ENCODE results near the gene LEMD3. TPM values are rescaled to one million over a fixed set of nuclear protein-coding genes. Genes with fewer than 3 reads are reported as not detected.
A peak's percentile ranks its signal among the peaks of the same experiment; 100 is the strongest.

The LEMD3 gene
- total and polyA plus RNA-seq, 4 donors, result 29.0 to 53.4 (median 34.5) TPM

GRCh38 chr12:65184858-65185229 lies 15.5 kb downstream of the LEMD3 start:
- H3K27me3 ChIP-seq (ENCODE audit: control insufficient read depth, insufficient read depth, low read length), result no peaks in the 10 kb centered on the region
- DNase-seq (ENCODE audit: low read depth in 4 of 6, low spot score in 6 of 6), result no peak
- no peaks in the 10 kb centered on the region for H3K36me3 ChIP-seq (ENCODE audit: control insufficient read depth, insufficient read depth, low read length)
- H3K9me3 ChIP-seq (ENCODE audit: control insufficient read depth, insufficient read depth, low read length), result no peaks in the 10 kb centered on the region
- no peaks in the 10 kb centered on the region for H3K4me1 ChIP-seq (ENCODE audit: control insufficient read depth, insufficient read depth, low read length)
- WGBS (ENCODE audit: insufficient coverage), result no CpG with 5 or more reads among the region's 1 CpG
- no peak overlapping the region for H3K4me3 ChIP-seq (ENCODE audit: low read depth, low read length)
- H3K27ac ChIP-seq (ENCODE audit: low read depth, low read length), result no peak overlapping the region

GRCh38 chr12:65187665-65188064 lies 18.3 kb downstream of the LEMD3 start:
- no peak overlapping the region for H3K27ac ChIP-seq (ENCODE audit: low read depth, low read length)
- no peaks in the 10 kb centered on the region for H3K27me3 ChIP-seq (ENCODE audit: control insufficient read depth, insufficient read depth, low read length)
- H3K36me3 ChIP-seq (ENCODE audit: control insufficient read depth, insufficient read depth, low read length), result no peaks in the 10 kb centered on the region
- no peaks in the 10 kb centered on the region for H3K4me1 ChIP-seq (ENCODE audit: control insufficient read depth, insufficient read depth, low read length)
- H3K4me3 ChIP-seq (ENCODE audit: low read depth, low read length), result no peak overlapping the region
- DNase-seq (ENCODE audit: low read depth in 4 of 6, low spot score in 6 of 6), result no peak
- no peaks in the 10 kb centered on the region for H3K9me3 ChIP-seq (ENCODE audit: control insufficient read depth, insufficient read depth, low read length)

DNA sequence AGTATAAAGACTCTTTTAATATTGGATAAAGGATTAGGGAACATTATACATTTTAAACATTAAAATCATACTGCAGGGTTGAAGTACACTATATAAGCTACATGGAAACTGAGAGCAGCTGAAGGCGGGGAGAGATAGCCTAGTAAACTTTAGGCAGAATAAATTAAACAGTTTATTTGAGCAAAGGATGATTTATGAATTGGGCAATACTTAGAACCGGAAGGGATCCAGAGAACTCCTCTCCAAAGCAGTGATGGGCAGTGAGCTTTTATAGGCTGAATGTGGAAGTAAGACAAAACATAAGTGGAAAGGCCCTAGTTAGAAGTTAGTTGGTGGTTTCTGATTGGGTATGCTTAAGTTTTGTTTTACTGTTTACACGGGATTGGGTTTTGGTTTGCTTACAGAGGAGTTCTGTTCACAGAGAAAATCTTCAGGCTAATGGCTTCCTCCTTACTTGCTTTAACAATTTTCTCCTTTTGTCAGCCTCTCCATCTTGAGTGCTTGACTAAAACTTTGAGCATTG lies 18.9 kb downstream of the LEMD3 start:
- Histone ChIP-seq H3K27me3 (ENCODE audit: control insufficient read depth, insufficient read depth, low read length) (no peaks in the 10 kb centered on the region), H3K4me1 (ENCODE audit: control insufficient read depth, insufficient read depth, low read length) (no peaks in the 10 kb centered on the region), H3K27ac (ENCODE audit: low read depth, low read length) (no peak overlapping the region), H3K4me3 (ENCODE audit: low read depth, low read length) (no peak overlapping the region), H3K36me3 (ENCODE audit: control insufficient read depth, insufficient read depth, low read length) (no peaks in the 10 kb centered on the region), H3K9me3 (ENCODE audit: control insufficient read depth, insufficient read depth, low read length) (no peaks in the 10 kb centered on the region)
- WGBS (ENCODE audit: insufficient coverage), result 100% methylated on average over 1 of the region's 3 CpGs
- no peak for DNase-seq (ENCODE audit: low read depth in 4 of 6, low spot score in 6 of 6)

GRCh38 chr12:65189028-65189718 lies 19.8 kb downstream of the LEMD3 start:
- WGBS (ENCODE audit: insufficient coverage), result 95% methylated on average over 2 of the region's 4 CpGs
- no peak for DNase-seq (ENCODE audit: low read depth in 4 of 6, low spot score in 6 of 6)
- Histone ChIP-seq H3K27ac (ENCODE audit: low read depth, low read length) (no peak overlapping the region), H3K4me1 (ENCODE audit: control insufficient read depth, insufficient read depth, low read length) (no peaks in the 10 kb centered on the region), H3K9me3 (ENCODE audit: control insufficient read depth, insufficient read depth, low read length) (no peaks in the 10 kb centered on the region), H3K36me3 (ENCODE audit: control insufficient read depth, insufficient read depth, low read length) (no peaks in the 10 kb centered on the region), H3K27me3 (ENCODE audit: control insufficient read depth, insufficient read depth, low read length) (no peaks in the 10 kb centered on the region), H3K4me3 (ENCODE audit: low read depth, low read length) (no peak overlapping the region)

GRCh38 chr12:65192963-65193516 lies 23.7 kb downstream of the LEMD3 start:
- Histone ChIP-seq H3K4me1 (ENCODE audit: control insufficient read depth, insufficient read depth, low read length) (no peaks in the 10 kb centered on the region), H3K27ac (ENCODE audit: low read depth, low read length) (no peak overlapping the region), H3K4me3 (ENCODE audit: low read depth, low read length) (no peak overlapping the region), H3K27me3 (ENCODE audit: control insufficient read depth, insufficient read depth, low read length) (no peaks in the 10 kb centered on the region), H3K9me3 (ENCODE audit: control insufficient read depth, insufficient read depth, low read length) (no peaks in the 10 kb centered on the region), H3K36me3 (ENCODE audit: control insufficient read depth, insufficient read depth, low read length) (no peaks in the 10 kb centered on the region)
- DNase-seq (ENCODE audit: low read depth in 4 of 6, low spot score in 6 of 6), result peak in 1 of 6 donors; percentile 9
- WGBS (ENCODE audit: insufficient coverage), result 42% methylated on average over 9 of the region's 9 CpGs

GRCh38 chr12:65194949-65195348 lies 25.6 kb downstream of the LEMD3 start:
- Histone ChIP-seq H3K4me3 (ENCODE audit: low read depth, low read length) (no peak overlapping the region), H3K36me3 (ENCODE audit: control insufficient read depth, insufficient read depth, low read length) (no peaks in the 10 kb centered on the region), H3K27ac (ENCODE audit: low read depth, low read length) (no peak overlapping the region), H3K9me3 (ENCODE audit: control insufficient read depth, insufficient read depth, low read length) (no peaks in the 10 kb centered on the region), H3K27me3 (ENCODE audit: control insufficient read depth, insufficient read depth, low read length) (no peaks in the 10 kb centered on the region), H3K4me1 (ENCODE audit: control insufficient read depth, insufficient read depth, low read length) (no peaks in the 10 kb centered on the region)
- WGBS (ENCODE audit: insufficient coverage), result no CpG with 5 or more reads among the region's 4 CpGs
- no peak for DNase-seq (ENCODE audit: low read depth in 4 of 6, low spot score in 6 of 6)

DNA sequence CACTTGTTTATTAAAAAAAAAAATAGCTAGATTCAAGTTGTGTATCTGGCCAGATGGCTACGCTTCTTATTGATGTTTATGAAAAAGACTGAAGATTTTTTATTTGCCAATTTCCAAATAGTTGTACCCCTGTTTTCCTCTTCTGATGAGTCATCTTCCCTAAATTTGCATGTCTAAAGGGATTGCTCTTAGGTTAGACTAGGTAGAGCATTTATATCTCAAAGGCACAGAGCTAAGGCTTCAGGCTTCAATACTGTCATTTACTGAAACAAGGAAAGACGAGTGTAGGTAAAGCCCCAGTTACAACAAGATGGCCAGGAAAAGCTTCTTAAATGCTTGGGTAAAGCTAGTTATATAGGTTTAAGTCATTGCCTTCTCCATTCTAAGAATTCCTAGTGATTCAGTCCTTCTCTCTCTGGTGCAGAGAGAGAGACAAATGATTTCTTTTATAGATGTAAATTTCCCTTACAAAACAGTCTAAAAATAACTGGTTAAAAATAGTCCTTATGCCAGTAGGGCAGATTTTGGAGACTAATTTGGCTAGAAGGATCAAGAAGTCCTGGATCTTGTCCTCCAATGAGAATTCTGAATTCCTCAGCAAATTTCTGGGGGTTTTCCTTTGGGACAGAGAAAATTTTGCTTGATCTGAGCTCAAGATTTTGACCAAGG lies 26.1 kb downstream of the LEMD3 start:
- H3K27me3 ChIP-seq (ENCODE audit: control insufficient read depth, insufficient read depth, low read length), result no peaks in the 10 kb centered on the region
- H3K36me3 ChIP-seq (ENCODE audit: control insufficient read depth, insufficient read depth, low read length), result no peaks in the 10 kb centered on the region
- DNase-seq (ENCODE audit: low read depth in 4 of 6, low spot score in 6 of 6), result no peak
- no CpG with 5 or more reads among the region's 2 CpGs for WGBS (ENCODE audit: insufficient coverage)
- H3K4me1 ChIP-seq (ENCODE audit: control insufficient read depth, insufficient read depth, low read length), result no peaks in the 10 kb centered on the region
- no peak overlapping the region for H3K27ac ChIP-seq (ENCODE audit: low read depth, low read length)
- H3K4me3 ChIP-seq (ENCODE audit: low read depth, low read length), result no peak overlapping the region
- H3K9me3 ChIP-seq (ENCODE audit: control insufficient read depth, insufficient read depth, low read length), result no peaks in the 10 kb centered on the region

DNA sequence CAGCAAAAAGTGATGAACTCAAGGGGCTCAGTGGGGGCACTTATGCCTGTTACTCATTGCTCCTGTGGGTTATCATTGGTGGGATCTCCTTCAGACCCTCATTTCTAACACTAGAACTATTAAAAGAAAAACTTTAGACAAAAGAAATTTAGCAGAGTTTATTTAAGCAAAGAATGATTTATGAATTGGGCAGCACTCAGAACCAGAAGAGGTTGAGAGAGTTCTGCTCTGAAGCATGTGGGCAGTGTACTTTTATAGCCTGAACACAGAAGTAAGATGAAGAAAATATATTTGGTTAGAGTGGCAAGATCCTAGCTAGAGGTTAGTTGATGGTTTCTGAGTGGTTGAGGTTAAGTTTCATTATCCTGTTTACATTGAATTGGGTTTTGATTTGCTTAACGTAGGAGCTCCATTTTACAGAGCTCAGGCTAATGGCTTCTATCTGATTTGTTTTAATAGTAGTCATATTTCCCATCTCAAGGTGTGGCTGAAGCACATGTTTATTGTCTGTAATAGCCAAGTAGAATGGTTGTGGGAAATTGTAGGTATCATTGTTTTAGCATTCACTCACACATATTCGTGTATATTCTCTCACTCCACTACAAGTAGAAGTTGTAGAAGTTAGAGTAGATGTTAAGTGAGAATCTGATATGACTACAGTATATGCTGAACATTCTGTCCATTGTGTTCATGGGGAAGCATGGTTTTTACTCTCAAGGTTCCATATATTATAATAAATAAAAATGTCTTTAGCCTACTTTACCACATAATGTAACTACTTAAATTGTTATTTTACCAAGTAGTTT lies 27.6 kb downstream of the LEMD3 start:
- Histone ChIP-seq H3K4me3 (ENCODE audit: low read depth, low read length) (no peak overlapping the region), H3K27me3 (ENCODE audit: control insufficient read depth, insufficient read depth, low read length) (no peaks in the 10 kb centered on the region), H3K27ac (ENCODE audit: low read depth, low read length) (no peak overlapping the region), H3K9me3 (ENCODE audit: control insufficient read depth, insufficient read depth, low read length) (no peaks in the 10 kb centered on the region), H3K4me1 (ENCODE audit: control insufficient read depth, insufficient read depth, low read length) (no peaks in the 10 kb centered on the region), H3K36me3 (ENCODE audit: control insufficient read depth, insufficient read depth, low read length) (no peaks in the 10 kb centered on the region)
- no peak for DNase-seq (ENCODE audit: low read depth in 4 of 6, low spot score in 6 of 6)
- no CpG with 5 or more reads among the region's 2 CpGs for WGBS (ENCODE audit: insufficient coverage)

DNA sequence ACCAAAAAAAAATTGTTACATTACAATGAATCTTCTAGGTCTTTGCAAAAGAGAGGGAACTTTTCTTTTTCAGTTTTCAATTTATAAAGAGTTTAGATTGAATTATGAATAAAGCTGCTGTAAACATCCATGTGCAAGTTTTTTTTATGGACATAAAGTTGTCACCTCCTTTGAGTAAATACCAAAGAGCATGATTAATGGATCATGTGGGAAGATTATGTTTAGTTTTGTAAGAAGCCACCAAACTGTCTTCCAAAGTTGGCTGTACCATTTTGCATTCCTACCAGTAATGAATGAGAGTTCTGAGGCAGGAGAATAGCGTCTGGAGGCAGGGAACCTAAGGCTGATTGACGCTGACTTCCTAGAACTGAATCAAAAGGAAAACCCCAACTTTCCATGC lies 30.2 kb downstream of the LEMD3 start:
- no peak for DNase-seq (ENCODE audit: low read depth in 4 of 6, low spot score in 6 of 6)
- Histone ChIP-seq H3K4me1 (ENCODE audit: control insufficient read depth, insufficient read depth, low read length) (no peaks in the 10 kb centered on the region), H3K27me3 (ENCODE audit: control insufficient read depth, insufficient read depth, low read length) (no peaks in the 10 kb centered on the region), H3K27ac (ENCODE audit: low read depth, low read length) (no peak overlapping the region), H3K9me3 (ENCODE audit: control insufficient read depth, insufficient read depth, low read length) (no peaks in the 10 kb centered on the region), H3K4me3 (ENCODE audit: low read depth, low read length) (no peak overlapping the region), H3K36me3 (ENCODE audit: control insufficient read depth, insufficient read depth, low read length) (no peaks in the 10 kb centered on the region)
- 83% methylated on average over 1 of the region's 2 CpGs for WGBS (ENCODE audit: insufficient coverage)
